Measurements from ENCODE around the gene NME1. TPM values are rescaled to one million over a fixed set of nuclear protein-coding genes. Genes with fewer than 3 reads are reported as not detected.
"Not testable (repeated sequence)": the region's sequence is repeated elsewhere in the genome, so short reads cannot be mapped to it uniquely, and the experiment has no call there.

Gene NME1
- 100 to 1,000 TPM; 409 to 418 TPM for total RNA-seq

- no peak within 1 kb of the TSS for H3K4me3 Mint-ChIP-seq
- DNase-seq = peak; percentile 98
- peaks cover 23% of the 10 kb centered on the region for H3K4me1 Mint-ChIP-seq
- H3K27me3 Mint-ChIP-seq = no peaks in the 10 kb centered on the region
- H3K9me3 Mint-ChIP-seq = no peaks in the 10 kb centered on the region
- H3K27ac Mint-ChIP-seq = no peak within 1 kb of the TSS
- peaks cover 24% of the 10 kb centered on the region for H3K36me3 Mint-ChIP-seq
Measured at GRCh38 chr17:51153210-51154072, at the start of gene NME1. Gene NME1, plus strand, starts transcription at chr17:51153559. Its CDS starts 2,096 bp downstream, at chr17:51155655.

GRCh38 chr17:51107778-51108177 is 45.6 kb upstream of the NME1 start:
- H3K27ac Mint-ChIP-seq = no peak overlapping the region

GRCh38 chr17:51112303-51113222 is 40.8 kb upstream of the NME1 start:
- not testable (repeated sequence) for H3K27me3 Mint-ChIP-seq, H3K27ac Mint-ChIP-seq, DNase-seq, H3K9me3 Mint-ChIP-seq, H3K36me3 Mint-ChIP-seq, H3K4me3 Mint-ChIP-seq
- H3K4me1 Mint-ChIP-seq = peaks cover 14% of the 10 kb centered on the region

More at GRCh38 chr17:51107778-51108177, 45.6 kb upstream of the NME1 start:
- Mint-ChIP-seq H3K4me1 (peaks cover 5% of the 10 kb centered on the region), H3K4me3 (no peak overlapping the region), H3K27me3 (no peaks in the 10 kb centered on the region), H3K36me3 (no peaks in the 10 kb centered on the region), H3K9me3 (no peaks in the 10 kb centered on the region)
- DNase-seq = no peak

- Mint-ChIP-seq H3K9me3 (no peaks in the 10 kb centered on the region), H3K27ac (no peak overlapping the region), H3K36me3 (peaks cover 1% of the 10 kb centered on the region), H3K4me3 (no peak overlapping the region), H3K27me3 (no peaks in the 10 kb centered on the region), H3K4me1 (peaks cover 36% of the 10 kb centered on the region)
- DNase-seq = no peak
Measured at GRCh38 chr17:51115179-51115578, 38.2 kb upstream of the NME1 start.

GRCh38 chr17:51118330-51119195 is 34.8 kb upstream of the NME1 start:
- no peak for DNase-seq
- peaks cover 1% of the 10 kb centered on the region for H3K36me3 Mint-ChIP-seq
- no peaks in the 10 kb centered on the region for H3K9me3 Mint-ChIP-seq
- peaks cover 53% of the 10 kb centered on the region for H3K4me1 Mint-ChIP-seq
- H3K27ac Mint-ChIP-seq = no peak overlapping the region
- H3K27me3 Mint-ChIP-seq = no peaks in the 10 kb centered on the region
- H3K4me3 Mint-ChIP-seq = peak overlapping the region; percentile 94

GRCh38 chr17:51119415-51120356 is 33.7 kb upstream of the NME1 start:
- peaks cover 1% of the 10 kb centered on the region for H3K36me3 Mint-ChIP-seq
- DNase-seq = peak; percentile 54
- peaks cover 53% of the 10 kb centered on the region for H3K4me1 Mint-ChIP-seq
- peak overlapping the region; percentile 93 for H3K27ac Mint-ChIP-seq
- no peaks in the 10 kb centered on the region for H3K27me3 Mint-ChIP-seq
- peak overlapping the region; percentile 94 for H3K4me3 Mint-ChIP-seq
- no peaks in the 10 kb centered on the region for H3K9me3 Mint-ChIP-seq

- DNase-seq = peak; percentile 53
- Mint-ChIP-seq H3K27me3 (no peaks in the 10 kb centered on the region), H3K4me1 (peaks cover 53% of the 10 kb centered on the region), H3K9me3 (no peaks in the 10 kb centered on the region), H3K4me3 (peak overlapping the region; percentile 94), H3K36me3 (peaks cover 1% of the 10 kb centered on the region), H3K27ac (peak overlapping the region; percentile 93)
Measured at GRCh38 chr17:51120357-51120738, 33.0 kb upstream of the NME1 start.

GRCh38 chr17:51120739-51121619 is 32.4 kb upstream of the NME1 start, which contains the start of gene SPAG9:
Gene SPAG9, minus strand, starts transcription at chr17:51120868. Its CDS starts 212 bp downstream, at chr17:51120656.
- no peaks in the 10 kb centered on the region for H3K27me3 Mint-ChIP-seq
- no peaks in the 10 kb centered on the region for H3K9me3 Mint-ChIP-seq
- H3K36me3 Mint-ChIP-seq = peaks cover 1% of the 10 kb centered on the region
- peaks cover 53% of the 10 kb centered on the region for H3K4me1 Mint-ChIP-seq
- peak; percentile 97 for DNase-seq
- H3K4me3 Mint-ChIP-seq = peak within 1 kb of the TSS; percentile 94
- peak within 1 kb of the TSS; percentile 99 for H3K27ac Mint-ChIP-seq

- H3K4me1 Mint-ChIP-seq = peaks cover 46% of the 10 kb centered on the region
Measured at GRCh38 chr17:51121620-51122472, 31.5 kb upstream of the NME1 start.

GRCh38 chr17:51122473-51123115 is 30.8 kb upstream of the NME1 start:
- peak overlapping the region; percentile 99 for H3K27ac Mint-ChIP-seq
- not testable (repeated sequence) for H3K4me3 Mint-ChIP-seq, H3K36me3 Mint-ChIP-seq, H3K9me3 Mint-ChIP-seq, H3K27me3 Mint-ChIP-seq
- peak; percentile 7 for DNase-seq
- H3K4me1 Mint-ChIP-seq = peaks cover 38% of the 10 kb centered on the region

More at GRCh38 chr17:51121620-51122472, 31.5 kb upstream of the NME1 start:
- no peaks in the 10 kb centered on the region for H3K9me3 Mint-ChIP-seq
- H3K4me3 Mint-ChIP-seq = peak overlapping the region; percentile 94
- H3K27ac Mint-ChIP-seq = peak overlapping the region; percentile 99
- H3K36me3 Mint-ChIP-seq = peaks cover 1% of the 10 kb centered on the region
- DNase-seq = peak; percentile 87
- H3K27me3 Mint-ChIP-seq = no peaks in the 10 kb centered on the region

GRCh38 chr17:51124640-51125503 is 28.5 kb upstream of the NME1 start:
- Mint-ChIP-seq H3K36me3 (no peaks in the 10 kb centered on the region), H3K27ac (no peak overlapping the region), H3K4me1 (peaks cover 17% of the 10 kb centered on the region), H3K9me3 (no peaks in the 10 kb centered on the region), H3K27me3 (no peaks in the 10 kb centered on the region), H3K4me3 (no peak overlapping the region)
- no peak for DNase-seq
